ENCODE data around the gene OR2H1. TPM values are rescaled to one million over a fixed set of nuclear protein-coding genes. Genes with fewer than 3 reads are reported as not detected.

The OR2H1 gene
- total RNA-seq, 1 experiment from 2014 or later, result not detected

DNA sequence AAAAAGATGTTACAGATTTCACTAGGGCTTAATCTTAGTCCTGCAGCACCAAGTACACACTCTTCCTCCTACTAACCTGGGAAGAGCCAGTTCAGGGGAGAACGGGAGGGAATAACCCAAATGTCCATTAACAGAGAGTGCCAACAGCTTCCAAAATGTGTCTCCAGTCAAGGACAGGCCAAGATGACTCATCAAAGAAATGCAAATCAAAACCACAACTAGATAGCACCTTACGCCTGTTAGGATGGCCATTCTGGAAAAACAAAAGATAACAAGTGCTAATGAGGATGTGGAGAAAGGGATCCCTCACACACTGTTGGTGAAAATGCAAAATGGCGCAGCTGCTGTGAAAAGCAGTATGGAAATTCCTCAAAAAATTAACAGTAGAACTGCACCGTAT is 34.6 kb downstream of the OR2H1 start:
- H3K9me3 ChIP-seq (replicated peaks), result no peaks in the 10 kb centered on the region
- H3K4me3 ChIP-seq, result no peak overlapping the region
- no peaks in the 10 kb centered on the region for H3K4me1 ChIP-seq
- no peak overlapping the region for H3K27ac ChIP-seq
- no peak for DNase-seq
- no peaks in the 10 kb centered on the region for H3K27me3 ChIP-seq
- no peaks in the 10 kb centered on the region for H3K36me3 ChIP-seq

GRCh38 chr6:29493261-29493660 is 36.3 kb downstream of the OR2H1 start:
- Histone ChIP-seq H3K4me1 (no peaks in the 10 kb centered on the region), H3K4me3 (no peak overlapping the region), H3K9me3 (replicated peaks) (no peaks in the 10 kb centered on the region), H3K27me3 (no peaks in the 10 kb centered on the region), H3K27ac (no peak overlapping the region), H3K36me3 (no peaks in the 10 kb centered on the region)
- no peak for DNase-seq

- H3K36me3 ChIP-seq, result no peaks in the 10 kb centered on the region
- H3K27ac ChIP-seq, result no peak overlapping the region
- no peaks in the 10 kb centered on the region for H3K27me3 ChIP-seq
- DNase-seq, result no peak
- no peaks in the 10 kb centered on the region for H3K4me1 ChIP-seq
- H3K9me3 ChIP-seq (replicated peaks), result no peaks in the 10 kb centered on the region
- H3K4me3 ChIP-seq, result no peak overlapping the region
These were observed 37.2 kb downstream of the OR2H1 start for GRCh38 chr6:29494131-29494530.

DNA sequence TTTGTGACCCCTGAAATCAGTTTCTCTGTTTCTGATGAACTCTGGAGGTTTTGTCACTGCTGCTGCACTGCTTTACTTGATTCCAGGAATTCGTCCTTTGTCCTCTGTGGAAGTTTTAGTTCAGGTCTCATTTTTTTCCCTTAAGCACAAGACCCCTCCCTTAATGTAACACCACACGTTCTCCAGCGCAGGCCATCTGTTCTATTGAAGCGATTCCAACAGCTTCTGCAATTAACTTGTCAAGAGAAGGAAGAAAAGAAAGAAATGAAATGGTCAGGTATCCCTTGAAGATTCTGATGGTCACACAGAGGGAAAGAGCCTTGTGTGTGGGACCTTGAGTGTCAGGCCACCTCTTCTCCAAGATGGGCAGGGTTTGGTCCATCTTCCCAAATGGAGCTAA is 38.6 kb downstream of the OR2H1 start:
- Histone ChIP-seq H3K27me3 (no peaks in the 10 kb centered on the region), H3K27ac (no peak overlapping the region), H3K4me3 (no peak overlapping the region), H3K4me1 (no peaks in the 10 kb centered on the region), H3K36me3 (no peaks in the 10 kb centered on the region), H3K9me3 (replicated peaks) (no peaks in the 10 kb centered on the region)
- no peak for DNase-seq

DNA sequence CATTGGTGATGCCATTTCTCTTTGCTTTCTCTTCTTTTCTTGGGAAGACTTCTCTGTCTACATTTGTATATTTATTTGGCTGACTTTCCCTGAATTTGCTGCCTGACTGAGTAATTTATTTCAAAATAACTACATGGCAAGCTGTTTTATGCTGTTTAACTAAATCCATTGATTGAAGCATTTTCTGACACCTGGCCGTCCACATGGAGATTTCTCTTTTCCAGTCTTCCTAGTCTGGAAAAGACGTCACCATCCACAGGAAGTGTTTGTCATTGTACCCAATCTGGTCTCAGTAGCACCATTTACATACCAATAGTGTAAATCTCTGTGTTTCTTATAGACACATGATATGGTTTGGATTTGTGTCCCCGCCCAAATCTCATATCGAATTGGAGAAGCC is 40.0 kb downstream of the OR2H1 start:
- Histone ChIP-seq H3K36me3 (no peaks in the 10 kb centered on the region), H3K4me3 (no peak overlapping the region), H3K9me3 (replicated peaks) (no peaks in the 10 kb centered on the region), H3K4me1 (no peaks in the 10 kb centered on the region), H3K27me3 (no peaks in the 10 kb centered on the region), H3K27ac (no peak overlapping the region)
- no peak for DNase-seq

- H3K27me3 ChIP-seq, result no peaks in the 10 kb centered on the region
- no peak for DNase-seq
- no peak overlapping the region for H3K27ac ChIP-seq
- H3K9me3 ChIP-seq (replicated peaks), result no peaks in the 10 kb centered on the region
- no peaks in the 10 kb centered on the region for H3K4me1 ChIP-seq
- H3K36me3 ChIP-seq, result no peaks in the 10 kb centered on the region
- H3K4me3 ChIP-seq, result no peak overlapping the region
These were observed 42.7 kb downstream of the OR2H1 start for GRCh38 chr6:29499704-29500103.

- no peak for DNase-seq
These were observed 43.6 kb downstream of the OR2H1 start for GRCh38 chr6:29500594-29500993.

DNA sequence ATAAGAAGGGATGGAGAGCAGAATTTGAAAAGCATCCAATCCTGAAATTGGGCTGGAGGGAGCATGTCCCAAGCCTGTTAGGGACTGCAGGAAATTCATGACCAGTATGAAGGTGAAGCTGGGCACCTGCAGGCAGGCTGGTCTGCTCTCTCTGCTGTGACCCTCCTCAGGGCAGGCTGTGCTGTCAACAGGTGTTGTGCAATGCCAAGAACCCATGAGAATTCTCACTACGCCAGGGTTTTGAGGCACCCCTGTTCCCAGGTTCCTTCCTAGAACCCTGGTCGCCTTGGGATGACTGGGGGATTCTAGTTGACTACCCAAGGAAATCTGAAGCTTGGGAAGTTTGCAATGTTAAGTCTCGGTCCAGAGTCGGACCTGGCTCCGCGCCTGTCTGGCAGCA is 44.2 kb downstream of the OR2H1 start:
- Histone ChIP-seq H3K36me3 (no peaks in the 10 kb centered on the region), H3K4me1 (no peaks in the 10 kb centered on the region), H3K9me3 (replicated peaks) (no peaks in the 10 kb centered on the region), H3K27me3 (no peaks in the 10 kb centered on the region), H3K27ac (no peak overlapping the region), H3K4me3 (no peak overlapping the region)
- no peak for DNase-seq

More at GRCh38 chr6:29500594-29500993, 43.6 kb downstream of the OR2H1 start:
- Histone ChIP-seq H3K27me3 (no peaks in the 10 kb centered on the region), H3K4me3 (no peak overlapping the region), H3K36me3 (no peaks in the 10 kb centered on the region), H3K9me3 (replicated peaks) (no peaks in the 10 kb centered on the region), H3K4me1 (no peaks in the 10 kb centered on the region), H3K27ac (no peak overlapping the region)

- DNase-seq, result no peak
- no peaks in the 10 kb centered on the region for H3K27me3 ChIP-seq
- H3K9me3 ChIP-seq (replicated peaks), result no peaks in the 10 kb centered on the region
These were observed 45.2 kb downstream of the OR2H1 start for GRCh38 chr6:29502181-29502580.

GRCh38 chr6:29502597-29502996 is 45.6 kb downstream of the OR2H1 start:
- H3K9me3 ChIP-seq (replicated peaks), result no peaks in the 10 kb centered on the region
- no peak overlapping the region for H3K27ac ChIP-seq
- DNase-seq, result no peak

More at GRCh38 chr6:29502181-29502580, 45.2 kb downstream of the OR2H1 start:
- no peaks in the 10 kb centered on the region for H3K36me3 ChIP-seq
- H3K27ac ChIP-seq, result no peak overlapping the region
- H3K4me1 ChIP-seq, result no peaks in the 10 kb centered on the region
- H3K4me3 ChIP-seq, result no peak overlapping the region

DNA sequence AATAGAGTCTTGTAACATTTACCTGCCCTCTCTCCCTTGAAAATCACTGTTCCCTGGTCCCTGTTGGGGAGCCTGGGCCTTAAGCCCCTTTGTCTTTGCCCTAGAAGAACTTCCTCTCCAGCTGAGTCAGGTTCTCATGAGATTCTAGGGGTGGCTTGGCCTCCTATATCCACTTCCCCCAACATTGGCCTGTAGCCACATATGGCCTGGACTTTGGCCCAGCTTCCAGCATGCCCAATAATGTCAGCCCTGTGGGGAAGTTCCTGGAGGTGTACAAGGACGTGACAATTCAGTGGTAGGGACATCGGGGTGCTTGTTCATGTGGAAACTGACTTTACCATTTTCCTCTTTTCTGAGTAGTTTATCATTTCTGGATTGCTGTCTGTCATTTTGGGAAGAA is 48.0 kb downstream of the OR2H1 start:
- Histone ChIP-seq H3K36me3 (no peaks in the 10 kb centered on the region), H3K4me1 (no peaks in the 10 kb centered on the region), H3K9me3 (replicated peaks) (no peaks in the 10 kb centered on the region), H3K4me3 (no peak overlapping the region), H3K27ac (no peak overlapping the region), H3K27me3 (no peaks in the 10 kb centered on the region)
- DNase-seq, result no peak

More at GRCh38 chr6:29502597-29502996, 45.6 kb downstream of the OR2H1 start:
- Histone ChIP-seq H3K4me1 (no peaks in the 10 kb centered on the region), H3K27me3 (no peaks in the 10 kb centered on the region), H3K36me3 (no peaks in the 10 kb centered on the region), H3K4me3 (no peak overlapping the region)

DNA sequence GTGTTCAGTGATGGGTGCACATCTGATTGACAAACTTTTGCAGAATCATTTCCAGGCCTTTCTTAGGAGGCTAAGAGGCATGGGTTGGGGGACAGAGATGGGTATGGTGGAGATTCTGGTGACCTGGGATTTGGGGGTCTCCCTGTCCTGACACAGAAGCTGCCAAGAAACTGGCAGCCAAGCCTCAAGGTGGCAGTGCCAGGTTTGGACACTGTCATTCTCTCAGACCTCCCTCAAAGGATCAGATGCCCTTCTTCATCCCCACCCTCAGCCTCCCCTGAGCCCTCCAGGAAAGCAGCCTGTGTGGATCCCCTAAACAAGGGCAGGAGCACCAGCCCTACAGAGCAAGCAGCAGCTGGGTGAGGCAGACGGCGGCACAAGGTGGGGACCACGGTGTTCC is 48.9 kb downstream of the OR2H1 start:
- H3K4me3 ChIP-seq, result no peak overlapping the region
- DNase-seq, result no peak
- H3K27ac ChIP-seq, result no peak overlapping the region
- no peaks in the 10 kb centered on the region for H3K36me3 ChIP-seq
- H3K9me3 ChIP-seq (replicated peaks), result no peaks in the 10 kb centered on the region
- H3K4me1 ChIP-seq, result no peaks in the 10 kb centered on the region
- no peaks in the 10 kb centered on the region for H3K27me3 ChIP-seq

DNA sequence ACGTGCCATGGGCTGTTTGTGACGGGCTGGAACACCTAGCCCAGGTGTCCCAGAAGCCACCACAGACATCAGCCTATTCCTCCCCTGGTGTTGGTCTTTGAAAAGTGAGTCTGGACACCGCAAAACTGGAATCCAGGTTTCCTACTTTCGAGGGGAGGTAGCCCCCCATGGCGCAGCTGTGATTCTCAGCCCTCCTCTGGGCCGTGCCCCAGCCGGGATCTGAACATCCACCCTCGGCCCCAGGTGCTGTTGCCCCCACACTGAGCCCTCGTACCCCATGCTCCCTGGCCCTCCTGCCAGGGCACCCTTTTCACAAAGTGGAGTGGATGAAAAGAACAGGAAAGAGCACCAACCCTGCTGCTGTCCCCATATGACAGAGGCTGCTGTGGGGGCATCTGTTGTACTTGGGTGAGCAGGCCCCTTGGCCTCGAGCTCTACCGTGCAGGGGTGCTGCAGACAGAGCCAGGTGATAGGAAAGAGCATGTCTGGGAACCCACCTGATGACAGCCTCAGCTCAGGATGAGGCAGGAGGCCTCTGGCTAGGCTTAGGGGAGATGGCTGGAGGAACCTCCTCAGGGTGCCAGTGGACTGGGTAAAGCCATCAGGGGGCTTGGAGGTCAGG is 49.6 kb downstream of the OR2H1 start:
- H3K27ac ChIP-seq, result no peak overlapping the region
- no peak for DNase-seq
- H3K4me3 ChIP-seq, result no peak overlapping the region
- H3K9me3 ChIP-seq (replicated peaks), result no peaks in the 10 kb centered on the region
- H3K4me1 ChIP-seq, result no peaks in the 10 kb centered on the region
- no peaks in the 10 kb centered on the region for H3K27me3 ChIP-seq
- no peaks in the 10 kb centered on the region for H3K36me3 ChIP-seq

- Histone ChIP-seq H3K4me1 (no peaks in the 10 kb centered on the region), H3K36me3 (no peaks in the 10 kb centered on the region), H3K27me3 (no peaks in the 10 kb centered on the region), H3K27ac (no peak overlapping the region), H3K4me3 (no peak overlapping the region), H3K9me3 (replicated peaks) (no peaks in the 10 kb centered on the region)
- DNase-seq, result no peak
These were observed 50.4 kb downstream of the OR2H1 start for GRCh38 chr6:29507319-29507718.

DNA sequence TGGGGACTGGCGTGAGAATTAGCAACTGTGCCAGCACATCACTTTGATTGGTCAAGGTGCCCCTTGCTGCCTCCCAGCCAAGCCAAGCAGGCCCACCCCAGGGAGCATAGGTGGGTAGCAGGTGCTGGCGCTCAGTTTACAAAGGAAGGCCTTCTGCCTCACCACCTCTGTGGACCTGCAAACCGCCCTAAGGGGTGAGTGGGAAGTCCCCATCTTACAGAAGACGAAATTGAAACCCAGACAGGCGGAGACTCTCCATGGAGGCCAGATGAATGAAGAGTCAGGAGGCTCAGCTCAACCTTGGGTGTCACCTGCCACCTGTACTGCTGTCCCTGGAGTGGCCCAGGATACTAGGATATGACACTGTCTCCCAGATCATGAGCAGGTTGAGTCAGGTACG is 52.3 kb downstream of the OR2H1 start:
- DNase-seq, result no peak
- no peaks in the 10 kb centered on the region for H3K9me3 ChIP-seq (replicated peaks)
- H3K27me3 ChIP-seq, result no peaks in the 10 kb centered on the region

DNA sequence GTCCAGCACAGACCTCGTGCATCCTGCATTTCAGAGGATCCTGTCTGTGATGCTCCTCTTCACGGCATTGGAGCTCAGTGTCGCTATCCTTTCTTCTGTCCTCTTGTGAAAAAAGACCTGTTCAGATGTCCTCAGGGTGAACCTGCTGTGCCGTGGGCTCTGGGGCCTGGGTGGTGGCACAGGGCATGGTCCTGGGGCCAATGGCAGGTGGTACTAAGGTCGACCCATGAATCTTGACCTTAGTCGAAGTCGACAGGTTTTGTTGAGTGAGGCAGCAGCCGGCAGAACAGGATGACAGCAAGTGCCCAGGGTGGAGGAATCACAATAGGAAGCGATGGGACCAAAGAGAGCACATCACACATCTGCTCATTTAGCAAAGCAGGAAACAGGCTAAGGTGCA is 52.8 kb downstream of the OR2H1 start:
- Histone ChIP-seq H3K9me3 (replicated peaks) (no peaks in the 10 kb centered on the region), H3K36me3 (no peaks in the 10 kb centered on the region), H3K27me3 (no peaks in the 10 kb centered on the region), H3K27ac (no peak overlapping the region), H3K4me3 (no peak overlapping the region), H3K4me1 (no peaks in the 10 kb centered on the region)
- DNase-seq, result no peak

More for the DNA sequence above, 52.3 kb downstream of the OR2H1 start:
- Histone ChIP-seq H3K27ac (no peak overlapping the region), H3K4me3 (no peak overlapping the region), H3K36me3 (no peaks in the 10 kb centered on the region), H3K4me1 (no peaks in the 10 kb centered on the region)
